Activated T-cell treated with anti-CD3 and anti-CD28 coated beads for 48 hours (primary cell): Measurements from ENCODE around the gene ING5.

Experiments used
- DNase-seq: peaks from one replicate; pipeline ENCODE4 v3.0.0-alpha.2; 2020; ENCODE audit warnings: low read depth

The ING5 gene

DNA sequence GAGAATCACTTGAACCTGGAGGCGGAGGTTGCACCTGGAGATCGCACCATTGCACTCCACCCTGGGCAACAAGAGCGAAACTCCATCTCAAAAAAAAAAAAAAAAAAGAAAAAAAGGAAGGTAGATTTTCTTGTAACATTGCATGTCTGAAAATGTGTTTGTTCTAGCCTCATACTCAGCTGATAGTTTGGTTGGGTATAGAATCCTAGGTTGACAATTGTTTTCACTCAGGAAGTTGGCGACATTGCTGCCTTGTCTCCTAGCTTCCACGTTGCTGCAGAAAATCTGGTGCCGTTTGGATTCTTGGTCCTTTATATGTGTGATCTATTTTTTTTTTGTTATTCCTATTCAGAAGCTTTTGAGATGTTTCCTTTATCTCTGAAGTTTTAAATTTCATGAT, 4.7 kb downstream of the ING5 start:
- no peak for DNase-seq

DNA sequence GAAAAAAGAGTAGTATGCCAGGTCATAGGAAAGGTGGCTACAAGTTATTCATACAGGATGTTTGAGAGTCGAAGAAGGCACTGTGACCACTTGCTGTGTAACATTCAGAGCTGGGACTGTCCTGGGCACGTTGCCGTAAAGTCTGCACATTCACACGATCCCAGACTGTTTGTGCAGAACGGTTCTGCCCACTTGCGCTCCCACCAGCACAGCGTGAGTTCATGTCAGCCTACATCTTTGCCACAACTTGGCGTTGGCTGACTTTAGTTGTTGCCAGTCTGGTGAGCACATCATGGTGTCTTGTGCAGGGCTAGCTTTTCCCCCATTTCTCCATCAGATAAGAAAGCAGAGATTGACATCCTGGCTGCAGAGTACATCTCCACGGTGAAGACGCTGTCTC, 7.0 kb downstream of the ING5 start:
- DNase-seq = no peak

DNA sequence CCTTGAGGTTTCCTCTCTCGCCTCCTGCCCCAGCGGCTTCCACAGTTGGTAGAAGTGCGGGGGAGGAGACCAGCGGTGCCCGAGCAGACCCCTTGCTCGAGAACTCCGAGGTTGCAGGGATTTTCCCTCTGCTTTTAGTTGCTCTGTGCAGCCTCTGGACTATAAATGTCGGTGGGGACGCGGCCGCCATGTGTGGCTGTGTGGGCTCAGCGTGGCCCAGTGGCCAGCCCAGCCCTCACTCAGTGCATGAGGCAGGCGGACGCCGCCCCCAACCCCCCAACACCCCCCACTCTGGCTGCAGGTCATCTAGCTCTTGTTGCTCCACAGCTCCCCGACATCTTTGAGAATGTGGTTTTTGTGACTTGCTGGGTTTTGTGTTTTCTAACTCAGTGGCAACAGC, 17.3 kb downstream of the ING5 start:
- DNase-seq = no peak

DNA sequence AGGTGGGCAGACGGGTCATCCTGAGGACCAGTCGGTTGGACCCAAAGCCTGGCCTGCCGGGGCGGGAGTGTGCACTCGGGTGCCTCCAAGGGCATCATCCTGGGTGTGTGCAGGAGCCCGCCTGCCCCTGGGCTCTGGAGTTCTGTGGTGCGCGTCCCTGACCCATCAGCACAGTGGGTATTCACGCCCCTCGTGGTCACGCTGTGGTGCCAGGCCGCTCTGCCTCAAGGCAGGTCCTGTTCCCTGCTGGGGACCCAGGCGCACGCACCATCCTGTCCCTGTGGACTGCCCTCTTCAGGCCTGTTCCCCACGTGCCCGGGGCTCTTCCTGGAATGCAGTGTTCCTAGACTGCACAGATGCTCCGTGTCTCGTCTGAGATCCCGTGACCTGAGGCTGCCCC, 18.3 kb downstream of the ING5 start:
- no peak for DNase-seq

DNA sequence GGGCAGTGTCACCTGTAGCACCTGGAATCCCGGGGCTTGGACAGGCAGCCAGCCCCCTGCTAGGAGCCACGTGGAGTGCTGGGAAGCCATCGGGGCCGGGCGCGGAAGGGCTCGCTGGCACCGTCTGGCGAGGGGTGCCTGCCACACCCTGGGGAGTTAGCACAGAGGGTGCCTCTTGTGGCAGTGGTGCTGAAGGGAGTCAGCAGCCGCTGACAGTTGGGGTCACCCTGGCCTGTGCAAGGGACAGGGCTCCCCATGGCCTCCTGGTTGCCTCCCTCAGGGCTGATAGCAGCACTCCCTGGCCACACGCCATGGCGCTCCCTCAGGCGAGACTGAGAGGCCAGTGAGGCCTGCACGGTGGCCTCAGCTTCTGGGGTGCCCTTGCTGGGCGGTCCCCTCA, 18.7 kb downstream of the ING5 start:
- no peak for DNase-seq

DNA sequence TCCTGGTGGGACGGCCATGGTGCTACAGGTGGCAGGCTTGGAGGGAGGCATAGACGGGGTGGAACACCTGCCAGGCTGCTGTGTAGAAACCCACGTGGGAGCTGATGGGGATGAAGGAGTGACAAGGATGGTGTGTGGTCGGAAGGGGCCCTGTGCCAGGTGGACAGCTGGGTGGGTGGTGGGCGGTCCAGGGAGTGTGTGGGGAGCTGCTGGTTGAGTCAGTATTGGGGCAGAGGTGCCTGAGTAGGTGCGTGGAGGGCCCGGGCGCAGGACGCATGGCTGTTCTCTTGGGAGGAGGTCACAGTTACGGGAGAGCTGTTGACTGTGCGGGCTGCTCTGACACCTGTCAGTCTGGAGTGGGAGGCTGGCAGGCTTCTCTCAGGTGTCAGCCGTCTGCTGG, 20.0 kb downstream of the ING5 start:
- no peak for DNase-seq

DNA sequence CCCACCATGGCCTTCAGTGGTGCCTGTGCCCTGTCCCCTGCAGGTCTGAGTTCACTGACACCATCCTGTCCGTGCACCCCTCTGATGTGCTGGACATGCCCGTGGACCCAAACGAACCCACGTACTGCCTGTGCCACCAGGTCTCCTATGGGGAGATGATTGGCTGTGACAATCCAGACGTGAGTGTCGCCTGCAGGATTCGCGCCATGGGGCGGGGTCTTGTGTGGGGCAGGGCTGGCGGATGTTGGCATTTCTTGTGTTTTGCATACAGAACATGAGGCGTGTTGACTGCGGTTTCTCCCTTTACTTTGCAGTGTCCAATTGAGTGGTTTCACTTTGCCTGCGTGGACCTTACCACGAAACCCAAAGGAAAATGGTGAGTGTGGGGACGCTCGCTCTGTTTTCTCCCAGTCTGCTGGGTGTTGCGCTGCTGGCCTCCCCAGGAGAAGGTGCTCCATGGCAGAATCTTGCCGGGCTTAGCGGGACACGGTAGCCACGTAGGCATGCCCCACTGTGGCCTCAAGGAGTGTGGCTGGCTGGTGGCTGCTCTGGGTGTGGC, 21.1 kb downstream of the ING5 start:
- DNase-seq = no peak

DNA sequence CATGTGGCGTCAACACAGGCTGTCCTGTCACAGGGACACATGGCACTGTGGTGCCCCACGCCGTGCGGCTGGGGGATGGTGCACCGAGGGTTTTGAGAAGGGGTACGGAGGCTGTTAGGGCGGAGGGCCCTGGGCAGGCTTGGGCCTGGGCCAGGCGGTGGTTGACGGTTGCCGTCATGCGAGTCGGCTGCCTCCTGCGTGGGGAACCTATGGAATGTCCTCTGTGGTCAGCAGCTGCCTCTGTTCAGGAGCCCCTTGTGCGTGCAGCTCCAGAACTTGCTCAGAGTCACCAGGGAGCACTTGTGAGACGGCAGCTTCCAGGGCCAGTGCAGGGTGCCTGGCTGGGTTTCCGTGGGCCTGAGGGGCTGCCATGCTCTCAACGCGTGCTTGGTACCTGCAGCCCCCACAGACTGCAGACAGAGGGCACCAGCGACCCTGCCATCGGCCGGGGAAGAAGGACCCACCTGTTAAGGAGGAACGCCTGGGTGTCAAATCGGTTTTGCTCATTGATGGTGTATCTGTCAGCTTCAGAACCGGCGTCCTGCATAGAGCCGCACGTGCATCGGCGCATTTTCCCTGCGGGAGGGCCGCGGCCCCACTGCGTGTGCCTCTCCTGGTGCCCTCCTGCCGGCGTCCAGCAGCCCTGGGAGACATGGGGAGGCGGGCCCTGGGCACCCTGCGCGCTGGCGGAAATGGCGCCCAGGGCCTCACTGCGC, 22.6 kb downstream of the ING5 start:
- DNase-seq = no peak

DNA sequence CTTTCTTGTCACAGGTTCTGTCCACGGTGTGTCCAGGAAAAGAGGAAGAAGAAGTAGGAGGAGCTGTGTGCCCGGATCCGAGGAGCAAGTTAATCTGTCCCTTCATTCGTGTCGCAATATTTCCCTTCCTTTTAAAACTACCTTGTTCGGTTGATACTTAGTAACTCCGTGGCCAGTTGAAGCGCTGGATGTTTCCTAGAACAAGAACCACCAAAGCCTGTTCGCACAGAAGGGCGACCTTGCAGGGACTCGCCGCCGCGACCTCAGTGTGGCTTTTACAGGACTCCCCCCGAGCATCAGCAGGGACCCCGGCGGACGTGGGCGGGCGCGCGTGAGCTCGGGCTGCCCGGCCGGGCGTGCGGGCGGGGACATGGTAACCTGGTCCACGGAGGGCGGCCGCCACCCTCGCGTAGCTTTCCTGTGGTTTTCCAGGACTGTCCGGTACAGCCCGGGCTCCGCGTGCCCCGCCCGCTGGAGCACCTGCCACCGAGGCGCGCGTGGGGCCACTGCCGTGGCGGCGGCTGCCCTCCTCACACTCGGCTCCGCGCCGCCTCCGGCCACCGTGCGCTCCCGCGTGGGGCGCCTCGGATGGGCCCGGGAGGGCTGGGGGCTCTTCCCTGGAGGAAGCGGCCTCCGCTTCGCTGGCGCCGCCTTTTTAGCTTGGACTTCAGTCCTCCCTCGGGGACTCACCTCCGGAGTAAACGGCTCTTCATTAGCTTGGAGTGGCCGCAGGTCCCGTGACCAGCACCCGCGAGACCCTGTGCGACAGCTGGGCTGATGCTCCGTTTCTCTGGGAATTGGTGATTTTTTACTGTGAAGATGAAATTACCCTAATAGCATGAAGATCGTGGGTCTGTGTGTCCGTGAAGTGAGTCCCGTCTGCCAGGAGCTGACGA, 23.4 kb downstream of the ING5 start:
- DNase-seq = no peak

DNA sequence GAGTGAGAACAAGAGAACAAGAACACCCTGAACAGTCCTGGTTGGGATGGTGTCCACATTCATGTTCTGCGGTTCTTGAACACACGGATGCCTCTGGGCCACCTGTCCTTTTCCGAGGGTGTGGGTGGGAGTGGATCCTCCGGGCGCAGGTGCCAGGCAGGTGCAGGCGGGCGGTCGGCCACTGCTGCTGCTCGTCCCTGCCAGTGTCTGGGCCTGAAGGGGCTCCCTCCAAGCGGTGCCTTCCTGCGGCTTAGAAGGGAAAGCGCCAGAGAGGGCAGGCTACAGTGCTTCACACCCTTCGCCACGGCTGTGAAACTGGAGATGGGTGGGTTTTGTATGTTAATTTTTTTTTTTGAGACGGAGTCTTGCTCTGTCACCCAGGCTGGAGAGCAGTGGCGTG, 24.6 kb downstream of the ING5 start:
- DNase-seq = no peak

DNA sequence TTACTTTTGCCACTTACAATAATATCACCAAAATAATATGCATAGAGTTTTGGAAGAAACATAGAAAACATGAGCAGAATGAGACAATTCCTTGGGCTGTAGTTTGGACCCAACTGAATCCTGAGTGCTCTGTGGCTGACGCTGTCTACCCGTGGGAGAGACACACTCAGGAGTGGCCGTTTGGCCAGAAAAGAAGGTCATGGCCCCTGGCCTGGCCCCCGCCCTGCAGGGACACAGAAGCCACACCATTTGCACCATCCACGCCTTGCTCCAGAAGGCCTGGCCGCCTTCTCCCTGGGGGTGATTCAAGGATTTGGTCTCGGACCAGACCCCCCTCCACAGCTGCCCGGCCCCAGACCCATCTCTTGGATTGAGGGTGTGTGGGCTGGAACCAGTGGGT, 26.2 kb downstream of the ING5 start:
- no peak for DNase-seq

DNA sequence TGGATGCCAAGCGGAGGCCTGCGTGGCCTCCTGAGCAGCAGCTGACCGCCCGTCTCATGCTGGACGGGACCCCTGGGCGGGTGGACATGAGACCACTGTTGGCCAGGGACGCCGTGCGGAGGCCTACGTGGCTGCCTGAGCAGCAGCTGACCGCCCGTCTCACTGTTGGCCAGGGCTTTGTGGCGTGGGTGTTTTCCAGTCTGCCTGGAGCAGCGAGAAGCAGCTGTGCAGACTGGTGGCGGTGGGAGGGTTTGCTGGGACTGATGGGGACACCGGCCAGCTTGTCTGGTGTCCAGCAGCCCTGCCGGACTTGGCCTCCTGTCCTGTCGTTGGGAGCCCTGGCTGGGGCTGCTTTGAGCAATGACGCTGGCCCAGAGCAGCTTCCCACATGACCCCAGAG, 26.8 kb downstream of the ING5 start:
- no peak for DNase-seq

DNA sequence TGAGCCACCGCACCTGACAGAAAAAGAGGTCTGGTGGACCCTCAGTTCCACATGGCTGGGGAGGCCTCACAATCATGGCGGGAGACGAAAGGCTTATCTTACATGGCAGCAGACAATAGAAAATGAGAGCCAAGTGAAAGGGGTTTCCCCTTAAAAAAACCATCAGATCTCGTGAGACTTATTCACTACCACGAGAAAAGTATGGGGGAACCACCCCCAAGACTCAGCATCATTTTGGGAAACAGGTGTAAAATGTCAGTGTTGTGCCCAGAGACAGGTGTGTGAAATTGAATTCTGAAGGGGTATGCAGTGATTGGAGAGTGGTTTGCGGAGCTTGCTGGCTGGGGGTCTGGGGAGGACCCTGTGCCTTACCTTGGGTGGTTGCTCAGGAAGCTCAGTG, 28.0 kb downstream of the ING5 start:
- DNase-seq = no peak

DNA sequence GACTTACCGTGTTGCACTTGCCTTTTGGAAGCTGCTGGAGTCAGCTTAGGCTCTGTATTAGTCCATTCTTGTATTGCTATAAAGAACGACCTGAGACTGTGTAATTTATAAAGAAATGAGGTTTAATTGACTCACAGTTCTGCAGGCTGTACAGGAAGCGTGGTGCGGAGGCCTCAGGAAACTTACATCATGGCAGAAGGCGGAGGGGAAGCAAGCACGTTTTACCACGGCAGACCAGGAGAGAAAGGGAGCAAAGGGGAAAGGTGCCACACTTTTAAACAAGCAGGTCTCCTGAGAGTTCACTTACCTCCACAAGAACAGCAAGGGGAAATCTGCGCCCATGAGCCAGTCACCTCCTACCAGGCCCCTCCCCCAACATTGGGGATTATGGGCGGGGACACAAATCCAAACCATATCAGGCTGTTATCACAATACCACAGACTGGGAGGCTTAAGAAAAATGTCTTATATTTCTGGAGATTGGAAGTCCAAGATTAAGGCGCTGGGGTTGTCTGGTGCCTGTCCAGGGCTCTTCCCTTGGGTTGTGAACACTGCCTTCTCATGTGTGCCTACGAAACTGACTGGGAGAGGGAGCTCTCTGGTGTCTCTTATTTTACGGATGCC, 28.9 kb downstream of the ING5 start:
- DNase-seq = no peak

DNA sequence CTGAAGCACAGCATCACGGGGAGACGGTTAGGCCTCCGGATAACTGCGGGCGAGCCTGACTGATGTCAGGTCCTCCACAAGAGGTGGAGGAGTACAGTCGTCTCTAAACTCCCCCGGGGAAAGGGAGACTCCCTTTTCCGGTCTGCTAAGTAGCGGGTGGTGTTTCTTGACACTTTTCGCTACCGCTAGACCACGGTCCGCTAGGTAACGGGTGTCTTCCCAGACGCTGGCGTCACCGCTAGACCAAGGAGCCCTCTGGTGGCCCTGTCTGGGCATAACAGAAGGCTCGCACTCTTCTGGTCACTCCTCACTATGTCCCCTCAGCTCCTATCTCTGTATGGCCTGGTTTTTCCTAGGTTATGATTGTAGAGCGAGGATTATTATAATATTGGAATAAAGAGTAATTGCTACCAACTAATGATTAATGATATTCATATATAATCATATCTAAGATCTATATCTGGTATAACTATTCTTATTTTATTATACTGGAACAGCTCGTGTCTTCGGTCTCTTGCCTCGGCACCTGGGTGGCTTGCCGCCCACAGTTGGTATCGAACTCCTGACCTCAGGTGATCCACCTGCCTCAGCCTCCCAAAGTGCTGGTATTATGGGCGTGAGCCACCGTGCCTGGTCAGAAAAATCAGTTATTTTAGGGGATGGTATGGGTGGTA, 30.8 kb downstream of the ING5 start:
- DNase-seq = peak; percentile 68

DNA sequence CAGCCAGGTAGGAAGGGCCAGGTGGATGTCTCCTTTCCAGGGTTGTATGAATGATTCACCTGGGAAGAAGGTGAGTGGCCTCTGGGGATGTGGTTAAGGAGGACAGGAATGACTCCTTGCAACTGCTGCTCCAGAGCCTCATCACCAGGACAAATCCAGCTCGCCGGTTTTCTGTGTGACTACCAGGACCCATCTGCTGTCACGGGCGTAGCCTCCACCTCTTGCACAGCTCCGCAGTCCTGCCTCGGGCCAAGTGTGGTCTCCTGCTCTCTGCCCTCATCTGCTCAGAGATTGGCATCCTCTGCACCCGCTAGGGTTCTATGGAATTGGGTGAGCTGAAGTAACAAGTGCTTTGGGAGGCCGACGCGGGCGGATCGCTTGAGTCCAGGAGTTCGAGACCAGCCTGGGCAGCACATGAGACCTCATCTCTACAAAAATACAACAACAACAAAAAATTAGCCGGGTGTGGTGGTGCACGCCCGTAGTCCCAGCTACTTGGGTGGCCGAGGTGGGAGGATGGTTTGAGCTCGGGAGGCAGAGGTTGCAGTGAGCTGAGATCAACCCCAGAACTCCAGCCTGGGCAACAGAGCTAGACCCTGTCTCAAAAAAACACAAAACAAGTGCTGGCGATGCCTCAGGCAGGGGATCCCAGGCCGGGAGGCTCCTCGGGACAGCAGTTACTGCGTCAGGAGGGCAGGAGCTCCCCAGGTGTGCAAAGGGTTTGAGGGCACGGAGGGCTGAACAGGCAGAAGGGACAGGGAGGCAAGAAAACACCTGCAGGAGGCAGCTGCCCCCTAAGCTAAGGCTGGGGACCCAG, 31.8 kb downstream of the ING5 start:
- no peak for DNase-seq

DNA sequence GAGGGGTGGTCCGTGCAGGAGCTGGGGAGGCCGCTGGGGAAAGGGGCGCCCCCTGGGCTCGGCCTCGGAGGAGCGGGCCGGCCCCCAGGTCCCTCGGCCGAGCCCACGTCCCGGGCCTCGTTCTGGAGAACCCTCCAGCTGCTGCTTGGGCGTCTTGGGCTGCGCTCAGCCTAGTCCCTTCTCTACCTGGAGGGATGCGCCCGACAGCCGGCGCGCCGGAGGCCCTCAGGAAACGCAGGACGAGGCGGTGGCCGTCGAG, 32.3 kb downstream of the ING5 start:
- DNase-seq = no peak

DNA sequence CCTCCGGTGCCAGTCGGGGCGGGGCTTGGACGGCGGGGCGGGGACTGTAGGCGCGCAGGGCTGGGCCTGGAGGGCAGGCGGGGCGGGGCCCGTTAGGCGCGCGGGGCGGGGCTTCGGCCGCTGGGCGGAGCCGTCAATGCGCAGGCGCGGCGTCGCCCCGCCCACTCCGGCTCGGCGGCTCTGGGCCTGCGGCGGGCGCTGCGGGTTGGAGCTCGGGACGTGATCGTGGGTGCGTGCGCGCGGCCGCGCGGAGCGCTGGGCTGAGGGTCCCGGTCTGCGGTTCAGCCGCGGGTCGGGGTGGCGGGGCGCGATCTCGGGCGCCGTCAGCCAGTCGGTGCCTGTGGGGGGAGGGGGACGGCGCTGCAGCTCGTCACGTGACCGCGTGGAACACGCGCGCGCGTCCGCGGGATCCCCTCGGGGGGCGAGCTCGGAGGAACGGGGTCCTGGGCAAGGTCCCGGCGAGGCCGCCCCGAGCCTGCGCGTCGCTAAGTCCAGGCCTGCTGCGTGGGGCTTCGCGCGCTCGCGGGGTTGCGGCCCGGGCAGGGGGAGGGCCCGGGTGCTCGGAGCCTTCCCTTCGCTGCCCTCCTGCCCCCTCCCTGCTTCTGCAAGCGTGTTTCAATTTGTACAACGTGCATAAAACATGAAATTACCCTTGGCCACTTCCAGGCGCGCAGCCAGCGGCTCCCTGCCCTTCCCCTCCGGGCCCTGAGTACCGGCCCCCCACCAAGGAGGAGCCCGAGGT, 32.8 kb downstream of the ING5 start, which contains the start of gene D2HGDH:
D2HGDH (plus strand) TSS at position 164 of the 742 bp plus-strand sequence. CDS start 595 bp downstream, outside the sequence.
- peak; percentile 92 for DNase-seq

DNA sequence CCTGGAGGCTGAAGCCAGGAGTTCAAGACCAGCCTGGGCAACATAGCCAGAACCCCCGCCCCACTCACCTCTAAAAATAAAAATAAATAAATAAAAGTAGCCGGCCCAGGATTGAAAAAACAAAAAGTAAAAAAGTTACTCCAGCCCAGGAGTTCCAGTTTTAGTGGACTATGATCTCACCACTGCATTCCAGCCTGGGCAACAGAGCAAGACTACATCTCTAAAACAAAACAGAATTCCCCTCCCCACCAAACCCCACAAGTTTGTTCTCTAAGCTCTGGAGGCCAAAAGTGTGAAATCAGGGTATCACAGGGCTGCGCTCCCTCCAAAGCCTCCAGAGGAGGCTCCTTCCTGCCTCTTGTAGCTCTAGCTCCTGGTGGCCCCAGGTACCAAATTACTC, 34.3 kb downstream of the ING5 start:
- no peak for DNase-seq

DNA sequence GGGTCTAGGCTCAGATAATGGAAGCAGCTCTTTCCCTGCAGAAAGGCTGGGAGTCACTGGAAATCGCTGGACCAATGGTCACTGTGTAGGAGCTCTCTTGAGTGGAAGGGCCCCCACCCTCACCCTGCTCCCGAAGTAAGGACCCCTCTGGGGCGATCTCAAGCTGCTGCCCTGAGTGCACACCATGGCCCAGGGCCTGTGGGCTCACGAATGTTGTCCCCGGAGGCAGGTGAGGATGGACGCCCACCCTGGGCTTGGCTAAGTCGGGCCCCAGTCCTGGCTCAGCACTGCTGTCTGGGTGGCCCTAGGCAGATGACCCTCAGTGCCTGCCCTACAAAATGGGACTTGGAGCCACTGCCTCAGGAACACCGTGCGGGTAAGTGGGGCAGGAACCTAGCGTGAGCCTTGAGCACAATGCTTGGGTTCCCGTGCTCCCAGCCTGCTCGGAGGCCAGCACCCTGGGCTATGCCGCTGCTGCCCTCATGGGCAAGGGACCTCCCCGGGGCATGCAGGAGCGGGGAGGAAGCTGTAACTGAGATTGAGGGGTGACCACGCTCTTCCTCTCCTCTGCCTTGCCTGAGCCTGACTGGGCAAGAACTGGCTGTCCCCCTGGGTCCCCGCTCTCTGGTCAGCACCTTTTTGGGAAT, 36.3 kb downstream of the ING5 start:
- DNase-seq = no peak
